ENCODE data around the gene FARP1. TPM values are rescaled to one million over a fixed set of nuclear protein-coding genes. Genes with fewer than 3 reads are reported as not detected.

Gene FARP1
- total and polyA plus RNA-seq, 2 of the 13 experiments (the other 11 are each of a cell fraction or from before 2014, with no cell fraction given), result 70.6 to 126 TPM

DNA sequence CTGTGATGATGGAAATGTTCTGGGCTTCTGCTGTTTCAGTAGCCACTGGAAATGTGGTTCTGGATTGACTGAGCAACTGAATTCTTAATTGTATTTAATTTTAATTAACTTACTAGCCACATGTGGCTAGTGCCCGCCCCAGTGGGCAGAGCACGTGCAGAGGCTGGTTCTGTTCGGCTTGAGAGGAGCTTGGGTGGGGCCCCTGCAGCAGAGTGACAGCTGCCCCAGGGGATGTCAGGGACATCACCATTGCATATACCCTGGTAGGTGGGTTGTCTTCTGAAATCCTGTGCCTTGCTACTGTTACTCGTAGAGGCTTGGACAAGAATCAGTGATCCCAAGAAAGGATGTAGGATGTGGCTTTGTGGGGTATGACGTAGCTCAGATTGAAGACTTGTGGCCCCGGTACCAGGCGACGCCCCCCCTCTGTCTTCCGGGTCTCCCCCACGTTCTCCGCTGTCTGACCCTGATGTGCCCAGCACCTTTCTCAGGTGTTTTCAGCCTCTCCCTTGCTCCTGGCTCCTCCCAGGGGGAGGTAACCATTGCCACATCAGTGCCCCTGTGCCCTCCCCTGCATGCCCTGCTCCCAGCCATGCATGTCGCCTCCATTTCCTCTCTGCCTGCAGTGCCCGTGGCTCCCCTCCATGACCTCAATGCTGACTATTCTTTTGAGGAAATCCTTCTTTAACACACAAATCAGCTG, 136.7 kb downstream of the FARP1 start:
- ATAC-seq (no peak; the same call in 1 of the 3 replicates), DNase-seq (ENCODE audit: low spot score) (no peak), FAIRE-seq (no peak)
- intact Hi-C loops (cut with micrococcal nuclease; ENCODE audit: unreplicated experiment), result no loop called here
- H3K4me1 ChIP-seq (ENCODE audit: insufficient read depth, low read length), result peaks cover 61% of the 10 kb centered on the region
- 97% methylated on average over 11 of the region's 13 CpGs for WGBS (ENCODE audit: low lambda C conversion rate)
- H2AFZ ChIP-seq (ENCODE audit: low read length), result no peak overlapping the region
- no peak overlapping the region for H3K9ac ChIP-seq (ENCODE audit: insufficient read depth, low read depth, low read length)
- CTCF ChIA-PET (ENCODE audit: low intra/inter-chr PET ratio, low total read pairs), result no interaction called here
- no peaks in the 10 kb centered on the region for H3K27me3 ChIP-seq (ENCODE audit: control insufficient read depth in 1 of 2, insufficient read depth in 2 of 2, low read length in 2 of 2)
- BruUV-seq (replicated peaks), result no TSS peak
- H3K4me3 ChIP-seq (replicated peaks in 1 of 3; ENCODE audit: insufficient read depth in 1 of 3, low read depth in 2 of 3, low read length in 3 of 3), result no peak overlapping the region
- H3K36me3 ChIP-seq (replicated peaks in 1 of 2; ENCODE audit: control insufficient read depth in 1 of 2, insufficient read depth in 2 of 2, low read length in 2 of 2), result peaks cover 6 to 14% of the 10 kb centered on the region in 2 experiments; a peak in 4 of 5 replicates
- H3K27ac ChIP-seq (ENCODE audit: extremely low read length, insufficient read depth, low read length), result no peak overlapping the region
- in situ Hi-C loops (cut with HindIII; ENCODE audit: extremely low pct_ligation_motif_present, low pct_unique_long_range_greater_than_20kb), result loop anchor here (10.0 kb wide), 1 partner anchor 135 kb away; the partner anchor contains the start of gene FARP1
- H4K20me1 ChIP-seq (ENCODE audit: insufficient read depth, low read length), result peaks cover 54% of the 10 kb centered on the region; the same call in 1 of the 2 replicates
- no peaks in the 10 kb centered on the region for H3K9me3 ChIP-seq (ENCODE audit: low read length)
- POLR2A ChIA-PET, result no interaction called here
- peaks cover 93% of the 10 kb centered on the region for H3K79me2 ChIP-seq (ENCODE audit: insufficient read depth, low read length)
- no peak overlapping the region for H3K4me2 ChIP-seq (ENCODE audit: low read depth, low read length)
- TF ChIP-seq, protein P1, sequence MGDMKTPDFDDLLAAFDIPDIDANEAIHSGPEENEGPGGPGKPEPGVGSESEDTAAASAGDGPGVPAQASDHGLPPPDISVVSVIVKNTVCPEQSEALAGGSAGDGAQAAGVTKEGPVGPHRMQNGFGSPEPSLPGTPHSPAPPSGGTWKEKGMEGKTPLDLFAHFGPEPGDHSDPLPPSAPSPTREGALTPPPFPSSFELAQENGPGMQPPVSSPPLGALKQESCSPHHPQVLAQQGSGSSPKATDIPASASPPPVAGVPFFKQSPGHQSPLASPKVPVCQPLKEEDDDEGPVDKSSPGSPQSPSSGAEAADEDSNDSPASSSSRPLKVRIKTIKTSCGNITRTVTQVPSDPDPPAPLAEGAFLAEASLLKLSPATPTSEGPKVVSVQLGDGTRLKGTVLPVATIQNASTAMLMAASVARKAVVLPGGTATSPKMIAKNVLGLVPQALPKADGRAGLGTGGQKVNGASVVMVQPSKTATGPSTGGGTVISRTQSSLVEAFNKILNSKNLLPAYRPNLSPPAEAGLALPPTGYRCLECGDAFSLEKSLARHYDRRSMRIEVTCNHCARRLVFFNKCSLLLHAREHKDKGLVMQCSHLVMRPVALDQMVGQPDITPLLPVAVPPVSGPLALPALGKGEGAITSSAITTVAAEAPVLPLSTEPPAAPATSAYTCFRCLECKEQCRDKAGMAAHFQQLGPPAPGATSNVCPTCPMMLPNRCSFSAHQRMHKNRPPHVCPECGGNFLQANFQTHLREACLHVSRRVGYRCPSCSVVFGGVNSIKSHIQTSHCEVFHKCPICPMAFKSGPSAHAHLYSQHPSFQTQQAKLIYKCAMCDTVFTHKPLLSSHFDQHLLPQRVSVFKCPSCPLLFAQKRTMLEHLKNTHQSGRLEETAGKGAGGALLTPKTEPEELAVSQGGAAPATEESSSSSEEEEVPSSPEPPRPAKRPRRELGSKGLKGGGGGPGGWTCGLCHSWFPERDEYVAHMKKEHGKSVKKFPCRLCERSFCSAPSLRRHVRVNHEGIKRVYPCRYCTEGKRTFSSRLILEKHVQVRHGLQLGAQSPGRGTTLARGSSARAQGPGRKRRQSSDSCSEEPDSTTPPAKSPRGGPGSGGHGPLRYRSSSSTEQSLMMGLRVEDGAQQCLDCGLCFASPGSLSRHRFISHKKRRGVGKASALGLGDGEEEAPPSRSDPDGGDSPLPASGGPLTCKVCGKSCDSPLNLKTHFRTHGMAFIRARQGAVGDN (CRISPR knock-in tag; IDR thresholded peaks at IDR 0.05), result 0 out of 2 replicates have a peak, but pooled peaks have one; percentile 15
- peak; percentile 30 for TF ChIP-seq AGO2 (optimal IDR thresholded peaks at IDR 0.05; ENCODE audit: low read depth, low read length)
- no peak for TF ChIP-seq RAD21 (CRISPR knock-in tag; IDR thresholded peaks at IDR 0.05)

All from HepG2 (cell line).